ENCODE results near the gene FAM222A.

Gene FAM222A

DNA sequence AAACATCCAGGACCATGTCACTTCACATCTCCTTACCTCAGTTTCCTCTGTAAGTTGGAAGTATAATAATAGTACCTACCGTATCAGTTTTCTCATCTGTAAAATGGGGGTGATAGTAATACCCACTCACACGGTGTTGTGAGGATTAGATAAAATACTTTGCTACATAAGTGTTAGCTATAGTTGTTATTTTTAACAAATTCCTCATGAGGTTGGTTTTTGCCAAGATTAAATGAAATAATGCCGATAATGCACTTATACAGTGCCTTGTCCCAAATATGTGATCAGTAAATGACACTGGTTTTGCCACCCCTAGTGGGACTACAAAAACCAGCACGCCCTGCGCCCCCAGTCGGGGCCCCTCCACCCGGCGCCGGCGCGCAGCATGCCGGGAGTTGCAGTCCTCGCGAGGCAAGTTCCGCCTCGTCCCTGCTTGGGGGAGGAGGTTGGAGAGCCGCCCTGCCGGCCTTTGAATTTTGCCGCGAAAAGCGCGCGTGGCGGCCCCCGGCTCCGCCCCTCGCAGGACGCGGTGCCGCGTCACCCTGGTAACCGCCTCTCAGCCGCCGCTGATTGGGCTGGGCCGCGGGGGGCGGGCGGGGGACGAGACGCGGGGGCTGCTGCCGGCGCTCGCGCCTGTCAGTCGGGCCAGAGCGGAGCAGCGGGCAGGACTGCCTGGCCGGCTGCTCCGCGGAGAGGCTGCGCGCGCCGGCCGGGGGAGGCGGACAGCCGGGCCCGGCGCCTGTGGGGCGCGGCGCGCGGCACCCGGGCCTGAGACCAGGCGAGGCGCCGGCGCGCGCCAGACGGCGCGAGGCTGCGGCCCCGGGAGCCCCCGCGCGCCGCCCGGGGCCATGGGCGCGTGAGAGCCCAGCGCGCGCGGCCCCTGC, at the start of gene FAM222A:
Gene FAM222A (plus strand): TSS at position 639 of the 884 bp plus-strand sequence. CDS start 30,322 bp downstream, outside the sequence.
- DNase-seq = peak; percentile 98 to 99 (median 99)

DNA sequence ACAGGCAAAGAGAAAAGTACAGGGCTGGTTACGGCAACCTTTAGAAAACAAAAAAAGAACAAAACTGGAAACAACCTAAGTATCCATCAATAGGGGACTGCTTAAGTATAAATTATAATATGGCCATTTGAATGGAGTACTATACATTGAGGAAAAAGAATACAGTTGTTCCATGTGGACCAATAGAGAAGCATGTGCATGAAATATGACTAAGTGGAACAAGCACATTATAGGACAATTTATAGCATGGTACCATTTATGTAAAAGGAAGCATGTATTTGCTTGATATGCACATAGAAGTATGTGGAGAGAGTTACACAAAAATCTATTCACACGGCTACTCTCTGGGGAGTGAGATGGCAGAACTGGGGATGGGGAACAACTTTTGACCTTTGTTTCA, 49.2 kb upstream of the FAM222A start:
- no peak for DNase-seq

DNA sequence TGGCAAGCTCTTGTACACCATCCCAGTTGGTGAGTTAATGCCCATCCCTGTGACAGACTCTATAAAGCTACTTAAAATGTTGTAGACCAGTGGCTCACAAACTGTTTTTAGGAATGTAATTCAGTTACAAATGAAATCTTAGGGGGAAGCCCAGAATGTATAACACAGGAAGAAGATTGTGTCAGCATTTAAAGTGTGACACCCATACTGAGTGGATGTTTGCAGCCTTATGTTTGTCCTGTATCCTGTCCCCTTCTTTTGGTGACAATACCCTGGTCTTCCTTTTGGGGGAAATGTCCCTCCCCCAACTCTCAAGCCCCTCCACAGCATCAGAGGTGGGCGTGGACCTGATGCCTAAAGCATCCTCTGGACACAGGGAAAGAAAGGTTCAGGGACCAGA, 47.6 kb upstream of the FAM222A start:
- no peak for DNase-seq

DNA sequence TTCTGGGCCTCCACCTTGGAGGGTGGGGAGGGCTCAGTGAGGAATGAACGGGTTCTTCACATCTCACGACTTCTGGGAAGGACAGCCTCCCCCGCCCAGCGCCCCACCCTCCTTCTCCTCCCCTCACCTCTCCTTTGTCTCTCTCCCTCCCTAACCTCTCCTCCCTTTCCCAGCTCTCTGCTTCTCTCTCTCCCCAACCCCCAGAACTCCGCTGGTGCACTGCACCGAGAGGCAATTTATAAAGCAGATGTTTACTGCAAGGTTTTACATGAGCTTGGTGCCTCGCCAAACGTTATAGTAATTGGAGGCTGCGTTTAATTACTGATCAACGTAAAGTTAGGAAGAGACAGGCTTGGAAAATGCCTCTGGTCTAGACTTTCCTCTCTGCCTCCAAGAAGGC, 42.9 kb upstream of the FAM222A start:
- no peak for DNase-seq

DNA sequence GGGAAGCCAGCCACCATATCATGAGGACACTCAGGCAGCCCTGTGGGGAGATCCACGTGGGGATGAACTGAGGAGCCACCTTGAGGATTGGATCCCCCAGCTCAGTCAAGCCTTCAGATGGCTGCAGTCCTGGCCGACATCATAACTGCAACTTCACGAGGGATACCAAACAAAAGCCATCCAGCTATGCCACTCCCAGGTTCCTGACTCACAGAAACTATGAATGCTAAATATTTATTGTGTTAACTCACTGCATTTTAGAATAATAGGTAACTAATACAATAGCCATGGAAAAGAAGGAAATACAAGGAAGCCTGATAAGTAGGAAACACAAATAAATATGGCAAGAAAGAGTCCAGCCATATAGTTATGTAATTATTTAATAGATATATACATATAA, 42.1 kb upstream of the FAM222A start:
- DNase-seq = no peak

DNA sequence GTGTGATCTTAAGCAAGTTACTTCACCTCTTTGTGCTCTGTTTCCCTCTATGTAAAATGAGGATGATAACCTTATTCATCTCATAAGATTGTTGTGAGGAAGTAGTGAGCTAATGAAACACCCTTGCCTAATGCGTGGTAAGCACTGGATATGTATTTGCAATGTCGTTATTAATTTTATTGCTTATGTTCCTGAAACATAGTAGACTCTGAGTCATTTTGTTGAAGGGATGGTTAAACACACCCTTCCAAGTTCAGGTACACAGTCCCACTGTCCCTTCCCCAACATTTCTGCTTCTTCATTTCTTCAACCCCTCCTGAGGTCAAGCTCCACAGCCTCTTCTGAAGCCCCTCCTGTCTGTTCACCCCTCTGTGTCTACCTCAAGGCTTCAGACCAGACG, 40.2 kb upstream of the FAM222A start:
- no peak for DNase-seq

DNA sequence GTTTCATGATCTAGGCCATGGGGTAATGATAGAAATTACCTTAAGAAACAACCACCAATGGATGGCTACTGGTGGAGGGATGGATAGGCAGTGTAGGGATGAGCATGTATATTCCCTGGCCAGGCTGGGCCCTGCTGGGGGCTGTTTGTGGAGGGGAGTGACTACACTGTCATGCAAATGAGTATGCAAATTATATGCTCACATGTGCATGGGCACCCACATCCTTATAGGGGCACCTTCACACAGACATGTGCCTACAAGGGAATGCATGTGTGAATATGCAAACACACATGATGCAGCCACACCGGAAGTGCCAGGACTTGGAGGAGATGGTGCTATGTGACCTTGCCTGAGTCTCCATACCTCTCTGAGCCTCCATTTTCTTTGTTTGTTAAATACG, 39.7 kb upstream of the FAM222A start:
- no peak for DNase-seq

DNA sequence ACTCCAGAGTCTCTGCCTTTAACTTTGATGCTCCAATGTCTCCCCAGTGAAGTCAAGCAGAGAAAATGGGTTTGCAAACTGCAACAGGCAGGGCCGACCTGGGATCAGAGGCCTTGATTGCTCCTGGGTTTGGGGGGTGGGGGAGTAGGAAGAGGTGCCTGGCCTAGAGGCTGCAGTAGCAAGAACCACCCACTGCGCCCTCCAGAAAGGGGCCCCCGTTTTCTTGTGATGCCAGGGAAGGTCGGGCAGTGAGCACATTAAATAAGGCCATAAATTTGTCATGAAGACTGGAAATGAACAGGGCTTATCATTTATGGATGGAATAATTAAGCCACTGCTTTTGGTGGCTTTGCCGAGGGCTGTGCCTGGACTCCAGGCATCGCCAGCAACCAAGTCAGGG, 38.2 kb upstream of the FAM222A start:
- no peak for DNase-seq

DNA sequence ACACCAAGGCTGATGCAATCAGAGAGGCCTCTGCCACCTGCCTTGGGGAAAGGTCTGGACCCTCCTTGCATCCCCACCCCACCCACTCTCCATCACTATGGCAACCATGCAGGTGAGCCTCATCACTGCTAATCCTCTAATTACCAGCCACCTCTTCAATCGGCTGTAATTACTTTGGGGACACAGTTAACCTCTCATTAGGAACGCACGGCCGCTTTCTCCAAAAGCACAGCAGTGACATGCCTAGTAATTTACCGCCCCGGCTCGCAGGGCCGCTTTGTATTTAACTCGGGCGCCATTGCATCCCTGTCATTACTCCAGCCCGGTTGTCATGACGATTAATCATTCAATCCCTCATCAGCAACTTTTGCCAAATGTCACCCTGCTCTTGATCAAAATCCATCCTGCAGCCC, 36.3 kb upstream of the FAM222A start:
- DNase-seq = no peak

DNA sequence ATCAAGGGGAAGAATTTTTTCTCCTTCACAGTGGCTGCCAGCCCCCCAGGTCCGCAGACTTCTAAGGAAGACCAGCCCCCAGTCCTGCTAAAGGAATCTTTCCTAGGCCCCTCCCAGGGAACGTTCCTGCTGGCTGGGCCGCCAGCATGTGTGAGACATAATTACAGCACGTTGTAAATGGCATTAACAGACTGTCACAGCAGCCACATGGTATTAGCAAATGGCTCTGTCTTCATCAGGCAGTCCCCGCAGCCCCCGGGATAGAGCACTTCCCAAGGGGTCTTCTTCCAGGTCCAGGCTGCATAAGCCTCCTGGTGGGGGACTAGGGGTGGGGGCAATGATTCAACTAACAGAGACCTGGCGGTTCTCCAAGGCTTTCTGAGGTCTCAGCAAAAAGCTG, 34.9 kb upstream of the FAM222A start:
- no peak for DNase-seq

DNA sequence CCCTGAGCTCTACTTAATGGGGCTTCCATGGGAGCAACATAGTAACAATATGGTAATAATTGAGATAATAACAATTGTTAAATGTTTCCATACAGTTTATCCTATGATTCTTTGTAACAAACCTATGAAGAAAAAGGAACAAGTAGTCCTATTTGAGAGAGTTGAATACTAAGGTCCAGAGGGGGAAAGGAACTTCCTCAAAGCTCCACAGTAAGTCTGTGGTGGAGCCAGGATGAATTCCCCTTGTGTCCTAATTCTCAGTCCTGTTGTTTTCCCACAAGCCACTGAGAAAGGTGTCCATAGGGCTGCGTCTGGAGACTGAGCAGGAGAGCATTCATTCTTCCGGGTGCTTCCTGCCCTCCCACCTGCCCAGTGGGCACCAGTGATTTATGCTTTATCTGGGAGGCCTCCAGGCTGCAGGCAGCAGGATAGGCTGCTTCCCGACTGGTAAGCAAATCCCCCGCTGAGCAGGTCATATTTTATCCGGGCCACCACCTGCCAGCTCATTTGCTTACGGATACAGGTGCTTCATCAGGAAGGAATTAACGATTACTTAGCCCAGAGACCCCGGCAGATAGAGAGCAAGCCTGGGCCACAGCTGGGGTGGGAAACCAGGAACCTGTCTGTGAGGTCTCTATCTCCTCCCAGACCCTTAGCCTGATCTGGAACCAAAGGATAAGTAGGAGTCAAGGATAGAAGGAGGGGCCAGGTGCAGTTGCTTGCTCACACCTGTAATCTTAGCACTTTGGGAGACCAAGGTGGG, 33.9 kb upstream of the FAM222A start:
- peak; percentile 34 to 54 (median 49) for DNase-seq

DNA sequence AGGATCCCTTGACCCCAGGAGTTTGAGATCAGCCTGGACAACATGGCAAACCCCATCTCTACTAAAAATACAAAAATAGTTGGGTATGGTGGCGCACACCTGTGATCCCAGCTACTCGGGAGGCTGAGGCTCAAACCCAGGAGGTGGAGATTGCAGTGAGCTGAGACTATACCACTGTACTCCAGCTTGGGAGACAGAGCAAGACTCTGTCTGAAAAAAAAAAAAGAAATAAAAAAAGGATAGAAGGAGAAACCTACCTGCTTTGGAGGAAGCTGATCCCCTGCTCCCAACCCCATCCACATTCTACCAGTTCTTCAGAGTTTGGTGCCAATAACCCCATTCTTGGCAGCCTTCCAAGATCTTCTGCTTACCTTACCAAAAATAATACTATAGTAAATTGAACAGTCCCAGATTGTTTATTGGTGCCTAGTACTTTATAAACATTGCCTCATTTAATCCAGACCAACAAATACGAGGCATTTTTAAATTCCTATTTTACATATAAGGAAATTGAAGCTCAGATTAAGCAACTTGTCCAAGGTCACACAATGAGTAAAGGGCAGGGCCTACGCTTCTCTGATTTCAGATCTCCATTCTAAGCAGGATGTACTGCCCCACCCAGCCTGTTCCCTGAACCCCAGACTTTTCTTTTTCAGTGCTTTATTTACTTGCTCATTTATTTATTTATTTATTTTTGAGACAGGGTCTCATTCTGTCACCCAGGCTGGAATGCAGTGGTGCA, 33.2 kb upstream of the FAM222A start:
- peak; percentile 34 to 59 (median 48) for DNase-seq

DNA sequence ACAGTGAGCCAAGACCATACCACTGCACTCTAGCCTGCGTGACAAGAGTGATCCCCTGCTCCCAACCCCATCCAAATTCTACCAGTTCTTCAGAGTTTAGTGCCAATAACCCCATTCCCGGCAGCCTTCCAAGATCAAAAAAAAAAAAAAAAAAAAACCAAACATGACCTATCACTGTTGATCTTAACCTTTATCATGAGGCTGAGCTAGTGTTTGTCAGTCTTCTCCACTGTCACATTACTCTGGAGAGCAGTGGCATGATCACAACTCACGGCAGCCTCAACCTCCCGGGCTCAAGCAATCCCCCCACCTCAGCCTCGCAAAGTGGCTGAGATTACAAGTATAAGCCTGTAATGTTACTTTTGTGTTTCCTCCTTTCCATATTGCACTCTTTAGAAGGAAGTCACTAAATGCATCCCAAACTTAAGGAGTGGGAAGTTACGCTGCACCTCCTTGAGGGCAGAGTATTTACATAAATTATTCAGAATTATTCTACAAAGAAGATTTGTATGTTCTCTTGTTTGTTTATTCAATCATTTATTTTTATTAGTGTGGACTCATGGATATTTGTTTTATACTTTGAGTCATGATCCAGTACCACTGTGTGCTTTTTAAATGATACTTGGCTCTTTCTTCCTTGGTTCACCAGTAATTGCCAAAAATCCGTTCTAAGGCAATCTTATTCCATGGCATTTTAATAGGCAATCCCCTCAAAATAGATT, 31.5 kb upstream of the FAM222A start:
- DNase-seq = no peak

DNA sequence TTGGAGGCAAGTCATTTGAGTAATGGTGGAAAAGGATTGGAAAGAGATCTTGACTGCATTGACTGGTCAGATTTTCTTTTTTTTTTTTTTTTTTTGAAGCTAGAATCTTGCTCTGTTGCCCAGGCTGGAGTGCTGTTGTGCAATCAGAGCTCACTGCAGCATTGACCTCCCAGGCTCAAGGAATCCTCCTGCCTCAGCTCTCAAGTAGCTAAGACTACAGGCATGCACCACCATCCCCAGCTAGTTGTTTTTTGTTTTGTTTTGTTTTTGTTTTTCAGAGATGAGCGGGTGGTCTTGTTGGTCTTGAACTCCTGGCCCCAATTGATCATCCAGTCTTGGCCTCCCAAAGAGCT, 30.9 kb upstream of the FAM222A start:
- DNase-seq = no peak

DNA sequence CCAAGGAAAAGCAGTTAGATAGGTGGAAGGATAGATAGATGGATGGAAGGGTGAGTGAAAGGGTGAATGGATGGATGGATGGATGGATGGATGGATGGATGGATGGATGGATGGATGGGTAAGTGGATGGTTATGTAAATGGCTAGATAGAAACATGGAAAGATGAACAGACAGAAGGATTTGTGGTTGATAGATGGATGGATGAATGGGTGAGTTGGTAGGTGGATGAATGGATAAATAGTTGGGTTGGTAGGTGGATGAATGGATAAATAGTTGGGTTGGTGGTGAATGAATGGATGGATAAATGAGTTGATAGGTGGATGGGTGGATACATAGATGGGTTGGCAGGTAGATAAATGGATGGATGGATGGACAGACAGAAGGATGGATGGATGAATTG, 30.3 kb upstream of the FAM222A start:
- no peak for DNase-seq

DNA sequence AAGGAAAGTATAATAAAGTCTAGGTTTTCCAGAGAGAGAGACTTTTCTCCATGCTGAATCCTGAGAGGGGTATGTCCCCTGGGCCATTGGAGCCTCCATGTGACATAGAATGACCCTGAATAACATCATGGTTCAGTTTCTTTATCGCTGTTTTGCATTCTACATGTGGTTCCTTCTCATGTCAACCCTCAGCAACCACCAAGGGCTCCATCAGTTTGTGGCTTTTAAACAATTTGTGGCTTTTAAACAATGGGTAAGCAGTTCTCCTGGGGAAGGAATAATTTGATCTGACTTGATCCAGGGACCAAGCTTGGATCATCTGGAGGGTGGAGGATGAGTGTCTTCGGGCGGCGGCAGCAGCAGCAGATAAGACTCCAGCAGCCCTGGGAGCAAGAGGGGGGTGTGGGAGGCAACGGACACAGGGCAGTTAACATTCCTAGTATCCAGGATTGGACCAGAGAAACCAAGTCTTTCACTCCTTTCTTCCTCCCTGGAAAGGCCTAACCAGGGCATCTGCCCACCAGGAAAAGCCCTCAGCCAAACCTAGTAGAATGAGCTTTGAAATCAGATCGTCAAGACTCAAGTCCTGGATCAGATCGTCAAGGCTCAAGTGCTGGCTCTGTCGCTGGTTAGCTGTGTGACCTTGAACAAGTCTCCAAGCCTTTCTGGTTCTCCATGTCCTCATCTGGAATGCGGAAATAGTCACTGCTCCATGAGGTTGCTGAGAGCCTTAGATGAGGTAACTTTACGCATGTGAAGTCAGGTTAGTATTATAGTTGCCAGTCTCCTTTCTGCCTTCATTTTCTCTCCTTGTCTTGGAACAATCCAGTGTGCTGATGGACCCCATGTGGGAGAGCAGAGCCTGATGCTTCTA, 27.8 kb upstream of the FAM222A start:
- DNase-seq = no peak

DNA sequence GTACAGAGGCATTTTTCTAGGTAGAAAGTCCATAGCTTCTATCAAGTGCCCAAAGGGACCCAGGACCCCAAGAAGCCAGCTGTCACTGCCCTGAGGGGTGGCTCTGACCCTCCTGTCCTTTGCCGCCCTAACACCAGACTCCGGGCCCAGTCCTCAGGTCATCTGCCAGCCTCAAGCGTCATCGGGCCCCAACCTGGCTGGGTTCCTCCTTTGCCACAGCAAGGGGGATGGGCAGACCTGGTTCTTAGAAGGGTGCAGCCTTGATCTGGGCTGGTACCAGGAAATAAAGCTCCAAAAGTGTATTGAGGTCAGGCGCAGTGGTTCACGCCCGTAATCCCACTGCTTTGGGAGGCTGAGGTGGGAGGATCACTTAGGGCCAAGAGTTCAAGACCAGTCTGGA, 27.1 kb upstream of the FAM222A start:
- DNase-seq = no peak

DNA sequence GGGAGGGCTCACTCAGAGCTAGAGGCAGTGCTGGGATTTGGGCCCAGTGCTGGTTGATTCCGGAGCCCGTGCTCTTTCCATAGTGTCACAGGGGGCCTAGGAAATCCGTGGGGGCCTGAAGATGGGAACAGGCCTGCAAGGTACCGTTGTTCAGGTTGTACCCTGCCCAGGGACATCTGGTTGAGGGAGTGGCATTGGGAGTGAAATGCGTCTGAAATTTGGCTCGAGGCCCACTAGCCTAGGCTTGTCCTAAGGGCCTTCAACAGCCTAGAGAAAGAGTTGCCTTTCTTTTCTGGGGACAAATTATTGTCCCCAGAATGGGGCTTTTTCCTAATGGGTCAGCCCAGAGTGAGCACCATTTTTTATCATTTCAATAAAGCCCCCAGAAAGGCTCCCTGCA, 26.4 kb upstream of the FAM222A start:
- no peak for DNase-seq

DNA sequence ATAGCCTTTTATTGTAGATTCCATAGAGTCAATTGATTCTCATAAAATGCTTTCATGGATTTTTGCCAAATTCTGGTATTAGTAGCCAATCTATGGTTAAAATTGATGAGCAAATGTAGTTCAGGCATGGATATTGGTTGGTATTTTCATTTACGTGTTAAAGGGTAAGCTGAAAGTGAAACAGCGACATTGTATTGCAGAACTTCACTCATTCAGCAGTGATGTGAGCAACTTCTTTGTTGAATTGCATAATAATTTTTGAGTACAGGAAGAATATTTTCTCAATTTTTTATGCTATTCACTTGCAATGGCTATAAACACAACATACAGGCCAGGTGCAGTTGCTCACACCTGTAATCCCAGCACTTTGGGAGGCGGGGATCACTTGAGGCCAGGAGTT, 24.2 kb upstream of the FAM222A start:
- DNase-seq = peak; percentile 43 to 70 (median 64)

DNA sequence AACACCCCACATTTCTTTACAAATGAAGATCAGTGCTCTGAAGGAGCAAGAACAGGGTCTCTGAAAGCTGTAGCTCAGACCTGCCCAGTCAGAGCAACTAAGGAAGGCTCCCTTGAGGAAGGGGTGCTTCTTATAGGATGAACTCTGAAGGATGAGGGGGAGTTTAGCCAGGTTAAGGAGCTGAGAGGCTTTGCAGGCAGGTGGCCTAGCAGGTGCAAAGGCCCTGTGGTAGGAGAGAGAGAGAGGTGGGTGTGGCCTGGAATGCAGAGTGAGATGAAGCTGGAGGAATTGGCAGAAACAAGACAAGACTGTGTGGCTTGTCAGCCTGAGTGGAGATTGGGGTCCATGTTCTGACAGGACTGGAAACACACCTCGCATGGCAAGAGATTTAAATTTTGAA, 20.5 kb upstream of the FAM222A start:
- no peak for DNase-seq

DNA sequence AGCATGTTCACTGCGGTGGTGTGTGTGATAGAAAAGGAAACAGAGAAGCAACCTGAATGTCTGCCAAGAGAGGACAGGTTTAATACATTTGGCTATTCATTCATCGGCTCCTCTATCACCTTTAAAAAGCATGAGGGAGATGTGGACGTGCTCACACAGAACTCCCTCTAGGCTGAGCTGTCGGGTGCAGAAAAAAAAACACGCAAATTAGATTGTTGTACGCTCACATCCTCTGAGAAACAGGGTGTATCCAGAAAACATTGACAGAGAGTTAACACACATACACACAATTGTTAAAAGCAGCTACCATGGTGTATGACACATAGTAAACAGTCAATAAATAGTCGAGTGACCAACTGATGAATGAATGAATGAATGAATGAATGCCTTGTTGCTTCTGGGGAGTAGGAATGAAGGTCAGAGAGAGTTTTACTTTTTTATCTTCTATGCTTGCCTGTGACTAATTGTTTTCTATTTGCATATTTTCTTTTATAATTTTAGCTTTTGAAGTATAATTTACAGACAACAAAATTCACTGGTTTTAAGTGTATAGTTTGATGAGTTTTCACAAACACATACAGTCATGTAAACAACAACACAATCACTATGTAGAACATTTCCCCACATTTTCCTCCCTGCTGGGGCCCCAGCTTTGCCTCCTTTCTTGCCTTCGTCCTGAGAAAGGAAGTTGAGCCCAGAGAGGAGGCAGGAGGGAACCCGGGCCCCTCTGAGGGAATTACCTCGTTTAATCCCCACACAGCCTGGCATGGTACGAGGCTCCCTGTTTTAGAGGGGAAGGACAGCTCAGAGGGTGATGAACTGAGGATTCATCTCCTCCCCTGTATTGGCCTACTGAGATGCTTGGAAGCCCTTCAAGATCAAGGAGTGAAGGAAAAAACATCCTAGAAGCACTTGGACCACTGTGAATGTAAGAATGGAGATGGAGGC, 19.7 kb upstream of the FAM222A start:
- no peak for DNase-seq

All from suppressor macrophage treated with lipopolysaccharide for 1 hour (primary cell).